H1 (cell line): Measurements from ENCODE around the gene FRS2.
"Not testable (repeated sequence)": the region's sequence is repeated elsewhere in the genome, so short reads cannot be mapped to it uniquely, and the experiment has no call there.

Experiments
- CTCF ChIP-seq, 3 experiments: IDR thresholded peaks; 1 replicate in 2 of 3; 2 replicates in 1 of 3; pipeline versions ENCODE4 v1.5.1 to v1.6.1; 2011; ENCODE audit warnings: low read length in 3 of 3, mild to moderate bottlenecking in 3 of 3, inconsistent platforms in 2 of 3, low read depth in 1 of 3, moderate library complexity in 1 of 3; ENCODE audit not compliant: insufficient read depth in 1 of 3; ENCODE audit errors: control extremely low read depth in 1 of 3
- EP300 ChIP-seq, 2 experiments: IDR thresholded peaks; 1 replicate in 1 of 2; 2 replicates in 1 of 2; pipeline ENCODE4 v1.6.1; 2011 to 2012; ENCODE audit warnings: low read depth in 2 of 2, low read length in 2 of 2, mild to moderate bottlenecking in 2 of 2, borderline replicate concordance in 1 of 2, inconsistent platforms in 1 of 2, moderate library complexity in 1 of 2
- POLR2A ChIP-seq, 2 experiments: IDR thresholded peaks; 1 replicate in 1 of 2; 2 replicates in 1 of 2; pipeline ENCODE4 v1.6.1; 2011; ENCODE audit warnings: low read depth in 2 of 2, low read length in 2 of 2, mild to moderate bottlenecking in 2 of 2; ENCODE audit errors: control extremely low read depth in 1 of 2

DNA sequence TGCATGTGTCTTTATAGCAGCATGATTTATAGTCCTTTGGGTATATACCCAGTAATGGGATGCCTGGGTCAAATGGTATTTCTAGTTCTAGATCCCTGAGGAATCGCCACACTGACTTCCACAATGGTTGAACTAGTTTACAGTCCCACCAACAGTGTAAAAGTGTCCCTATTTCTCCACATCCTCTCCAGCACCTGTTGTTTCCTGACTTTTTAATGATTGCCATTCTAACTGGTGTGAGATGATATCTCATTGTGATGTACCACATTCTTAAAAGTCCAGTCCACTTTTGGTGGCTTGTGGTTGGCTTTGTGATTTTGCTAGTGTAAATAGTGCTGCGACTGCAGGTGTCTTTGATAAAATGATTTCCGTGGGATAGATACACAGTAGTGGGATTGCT, 134.1 kb downstream of the FRS2 start:
- TF ChIP-seq CTCF (IDR thresholded peaks at IDR 0.05; ENCODE audit: control extremely low read depth in 1 of 3, insufficient read depth in 1 of 3, low read depth in 1 of 3, low read length in 3 of 3); POLR2A (IDR thresholded peaks at IDR 0.05; ENCODE audit: control extremely low read depth in 1 of 2, low read depth in 2 of 2, low read length in 2 of 2); EP300 (IDR thresholded peaks at IDR 0.05; ENCODE audit: borderline replicate concordance in 1 of 2, low read depth in 2 of 2, low read length in 2 of 2): not testable (repeated sequence)
